ENCODE measurements around the gene ZNF318.
"Not testable (repeated sequence)": the region's sequence is repeated elsewhere in the genome, so short reads cannot be mapped to it uniquely, and the experiment has no call there.

Gene ZNF318

DNA sequence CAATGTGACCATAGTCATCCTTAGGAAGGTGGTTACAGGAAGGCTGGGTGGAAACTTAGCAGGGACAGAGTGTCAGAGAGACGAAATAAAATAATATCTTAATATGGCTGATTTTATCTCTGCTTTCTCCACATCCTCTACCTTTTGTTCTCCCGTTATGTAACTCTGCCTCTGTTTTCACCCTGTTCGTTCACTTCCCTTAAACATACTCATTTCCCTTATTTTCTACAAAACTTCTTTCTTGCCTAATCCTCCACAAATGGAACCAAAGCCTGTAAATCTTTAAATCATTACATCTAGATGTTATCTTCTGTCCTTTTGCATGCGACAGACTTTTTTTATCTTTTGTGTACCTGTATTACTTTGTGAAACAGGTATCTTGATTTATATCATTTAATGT, 37.6 kb downstream of the ZNF318 start:
- DNase-seq: no peak

DNA sequence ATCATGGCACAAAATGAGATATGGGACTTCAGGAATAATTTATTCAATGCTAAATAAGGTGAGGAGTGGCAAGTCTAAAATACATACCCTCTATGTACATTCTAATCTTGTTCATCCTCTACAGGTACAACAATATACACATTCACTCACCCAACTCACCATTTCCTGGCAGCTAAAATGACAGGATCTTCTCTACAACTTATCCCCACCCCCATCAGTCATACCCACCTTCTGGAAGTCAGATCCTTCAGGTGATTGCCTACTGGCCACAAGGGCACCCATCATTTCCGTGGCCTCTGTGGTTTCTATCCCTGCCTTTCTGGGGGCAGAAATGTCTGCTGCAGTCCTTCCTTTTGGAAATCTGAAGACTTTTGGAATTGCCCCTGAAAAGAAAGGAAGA, 38.0 kb downstream of the ZNF318 start:
- DNase-seq: no peak

DNA sequence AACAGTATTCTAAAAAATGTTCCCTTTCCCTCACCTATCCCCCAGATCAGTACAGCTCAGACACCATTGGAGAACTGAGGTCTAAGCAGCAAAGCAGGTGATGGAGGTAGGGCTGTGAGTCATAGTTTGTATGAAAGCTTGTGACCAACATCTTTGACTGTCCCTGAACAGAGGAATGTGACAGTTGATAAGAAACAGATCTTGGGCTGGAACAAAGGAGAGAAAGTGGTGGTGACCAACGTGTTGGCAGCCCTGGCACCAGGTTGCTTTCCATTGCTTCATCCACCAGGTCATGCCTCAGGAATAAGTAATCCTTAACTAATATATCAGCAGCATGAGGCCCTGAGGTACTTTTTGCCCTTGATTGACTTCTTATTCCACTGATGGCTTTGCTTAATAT, 40.9 kb downstream of the ZNF318 start:
- no peak for DNase-seq

DNA sequence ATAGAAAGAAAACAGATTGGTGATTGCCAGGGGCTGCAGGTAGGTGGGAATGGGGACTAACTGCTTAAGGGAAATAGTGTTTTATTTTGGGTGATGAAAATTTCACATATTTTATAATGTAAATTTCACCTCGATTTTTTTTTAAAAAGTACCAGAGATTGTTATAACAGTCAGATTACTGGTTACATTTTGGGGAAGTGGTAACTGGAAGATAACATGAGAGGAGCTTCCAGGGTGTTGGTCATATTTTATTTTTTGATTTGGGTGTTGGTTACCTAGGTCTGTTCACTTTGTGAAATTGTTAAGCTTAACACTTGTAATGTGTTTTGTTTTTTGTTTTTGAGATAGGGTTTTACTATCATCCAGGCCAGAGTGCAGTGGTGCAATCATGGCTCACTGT, 43.6 kb downstream of the ZNF318 start:
- no peak for DNase-seq

DNA sequence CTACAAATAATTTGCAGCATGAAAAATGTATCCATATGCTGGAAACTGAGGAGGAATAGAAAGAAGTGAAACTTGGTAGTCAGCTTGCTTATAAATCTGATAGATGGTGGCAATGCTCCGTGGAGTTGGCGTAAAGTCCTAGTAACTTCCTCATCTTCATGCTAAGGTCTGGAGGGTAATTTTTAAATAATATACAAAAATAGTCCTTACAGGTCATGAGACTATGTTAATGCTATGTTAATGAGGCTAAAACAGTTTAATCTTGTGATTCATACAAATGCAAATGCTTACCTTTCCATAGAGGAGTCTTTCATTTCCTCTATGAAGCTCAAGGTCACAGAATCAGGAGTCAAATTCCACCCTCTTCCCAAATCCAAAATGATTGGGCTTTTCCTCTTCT, 51.4 kb downstream of the ZNF318 start:
- no peak for DNase-seq

DNA sequence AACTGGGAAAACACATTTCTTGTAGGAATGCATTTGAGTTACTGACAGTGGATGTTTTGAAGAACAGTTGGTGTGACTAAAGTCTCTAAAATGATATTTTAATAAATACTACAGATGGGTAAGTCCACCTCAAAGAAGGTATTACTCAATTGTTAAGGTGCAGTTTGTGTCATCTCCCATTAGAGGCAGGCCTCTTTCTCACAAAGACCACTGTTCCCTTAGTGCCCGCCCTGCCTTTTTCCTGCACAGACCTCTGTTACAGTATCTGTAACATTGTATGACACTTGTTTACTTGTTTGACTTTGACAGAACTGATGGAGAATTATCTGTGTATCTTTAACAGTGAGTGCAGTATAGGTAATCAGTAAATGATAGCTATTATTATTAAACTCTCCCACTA, 55.6 kb downstream of the ZNF318 start:
- DNase-seq: no peak

DNA sequence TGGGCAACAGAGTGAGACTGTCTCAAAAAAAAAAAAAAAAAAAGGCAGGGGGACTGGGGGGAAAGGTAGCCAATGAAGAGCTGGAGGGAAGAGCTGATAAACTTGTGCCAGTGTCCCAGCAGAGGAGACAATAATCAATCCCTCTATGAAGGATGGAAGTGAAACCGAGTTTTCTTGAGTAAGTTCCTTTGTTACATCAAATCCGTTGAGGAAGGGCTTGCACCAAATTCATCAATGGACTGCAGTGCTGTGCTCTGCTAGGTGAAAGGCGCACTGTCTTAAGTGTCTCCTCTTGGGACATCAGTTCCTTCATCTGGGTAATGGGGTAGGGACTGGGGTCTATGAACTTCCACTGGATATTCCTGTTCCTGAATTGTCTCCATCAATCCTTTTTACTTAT, 57.8 kb downstream of the ZNF318 start:
- no peak for DNase-seq

DNA sequence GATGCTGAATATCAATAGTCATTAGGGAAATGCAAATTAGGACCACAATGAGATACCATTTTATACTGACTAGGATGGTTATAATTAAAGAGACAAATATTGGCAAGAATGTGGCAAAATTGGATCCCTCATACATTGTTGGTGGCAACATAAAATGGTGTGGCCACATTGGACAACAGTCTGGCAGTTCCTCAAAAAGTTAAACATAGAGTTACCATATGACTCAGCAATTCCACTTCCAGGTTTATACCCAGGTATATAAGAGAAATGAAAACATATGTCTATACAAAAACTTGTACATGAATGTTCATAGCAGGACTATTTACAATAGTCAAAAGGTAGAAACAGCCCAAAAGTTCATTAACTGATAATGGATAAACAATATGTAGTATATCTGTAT, 58.8 kb downstream of the ZNF318 start:
- no peak for DNase-seq

DNA sequence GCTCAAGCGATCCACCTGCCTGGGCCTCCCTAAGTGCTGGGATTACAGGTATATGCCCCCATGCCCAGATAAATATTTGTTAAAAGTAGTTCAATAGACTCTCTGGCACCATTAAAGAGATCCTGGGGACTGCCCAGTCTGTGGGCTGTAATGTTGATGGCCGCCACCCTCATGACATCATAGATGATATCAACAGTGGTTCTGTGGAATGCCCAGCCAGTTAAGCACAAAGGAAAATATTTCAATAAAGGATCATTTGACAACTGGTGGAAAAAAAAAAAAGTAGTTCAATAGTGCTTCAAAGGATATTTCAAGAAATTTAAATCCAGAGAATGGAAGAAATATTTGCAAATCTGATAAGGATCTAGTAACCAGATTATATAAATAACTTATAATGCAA, 59.3 kb downstream of the ZNF318 start:
- no peak for DNase-seq

DNA sequence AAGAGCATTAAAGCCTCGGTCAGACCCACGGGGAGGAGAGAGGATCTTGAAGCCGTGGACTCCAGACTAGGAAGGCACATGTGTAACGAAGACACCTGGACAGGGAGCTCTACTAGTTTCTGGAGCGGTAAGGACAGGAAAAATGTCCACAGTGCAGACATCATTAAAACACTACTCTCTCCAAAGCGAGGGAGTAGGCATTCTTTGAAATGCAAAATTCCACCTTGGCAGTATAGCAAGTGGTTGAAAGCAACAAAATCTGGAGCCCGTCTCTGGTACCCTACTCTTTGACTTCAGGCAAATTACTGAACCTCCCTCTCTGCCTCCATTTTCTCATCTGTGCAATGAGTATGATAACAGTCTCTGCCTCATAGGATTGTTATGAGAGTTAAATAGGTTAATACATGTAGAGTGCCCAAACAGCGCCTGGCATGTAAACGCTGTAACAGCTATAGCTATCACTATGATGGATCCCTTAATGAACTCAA, 60.4 kb downstream of the ZNF318 start:
- DNase-seq: no peak

DNA sequence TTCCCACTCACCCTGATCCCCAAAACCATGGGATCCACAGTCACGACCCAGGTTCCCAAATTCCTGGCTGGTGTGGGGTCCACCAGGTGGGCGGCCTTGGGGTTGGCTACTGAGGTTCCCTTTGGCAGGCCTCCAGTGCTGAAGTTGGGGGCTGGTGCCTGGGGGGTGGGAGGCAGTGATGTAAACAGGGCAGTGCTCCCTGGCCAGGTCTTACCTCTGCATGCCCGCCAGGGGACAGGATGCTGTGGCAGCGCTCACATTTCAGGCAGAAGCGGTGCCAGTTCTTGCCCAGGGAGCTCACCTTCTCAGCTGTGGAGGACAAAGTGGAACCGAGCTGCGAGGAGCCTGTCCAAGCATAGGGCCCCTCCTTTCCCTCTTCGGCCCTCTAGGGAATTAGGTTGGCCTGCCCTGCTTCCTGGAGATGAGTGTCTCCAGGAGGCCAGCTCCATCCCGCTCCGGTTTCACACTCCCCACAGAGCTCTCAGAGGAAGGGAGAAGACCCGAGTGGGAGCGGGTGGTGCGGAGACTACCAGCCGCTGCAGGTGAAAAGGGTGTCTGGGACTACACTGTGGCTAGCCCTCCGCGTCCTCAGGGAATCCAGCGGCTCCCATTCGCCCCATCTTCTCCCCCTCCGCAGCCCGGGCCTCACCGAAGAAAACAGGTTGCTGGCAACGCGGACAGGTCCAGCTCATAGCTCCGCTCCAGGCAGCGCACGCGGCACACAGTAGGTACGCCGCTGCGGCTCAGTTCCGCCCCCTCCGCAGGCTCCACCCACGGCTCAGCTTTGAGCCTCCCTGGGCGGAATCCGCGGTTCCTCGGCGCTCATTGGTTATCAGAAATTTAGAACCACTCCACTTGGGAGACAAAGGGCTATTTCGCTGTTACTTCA, 61.1 kb downstream of the ZNF318 start, which contains the start of gene CRIP3:
CRIP3 (minus strand) TSS at position 726 of the 889 bp plus-strand sequence; CDS start at position 692, 34 bp downstream.
- DNase-seq: no peak

DNA sequence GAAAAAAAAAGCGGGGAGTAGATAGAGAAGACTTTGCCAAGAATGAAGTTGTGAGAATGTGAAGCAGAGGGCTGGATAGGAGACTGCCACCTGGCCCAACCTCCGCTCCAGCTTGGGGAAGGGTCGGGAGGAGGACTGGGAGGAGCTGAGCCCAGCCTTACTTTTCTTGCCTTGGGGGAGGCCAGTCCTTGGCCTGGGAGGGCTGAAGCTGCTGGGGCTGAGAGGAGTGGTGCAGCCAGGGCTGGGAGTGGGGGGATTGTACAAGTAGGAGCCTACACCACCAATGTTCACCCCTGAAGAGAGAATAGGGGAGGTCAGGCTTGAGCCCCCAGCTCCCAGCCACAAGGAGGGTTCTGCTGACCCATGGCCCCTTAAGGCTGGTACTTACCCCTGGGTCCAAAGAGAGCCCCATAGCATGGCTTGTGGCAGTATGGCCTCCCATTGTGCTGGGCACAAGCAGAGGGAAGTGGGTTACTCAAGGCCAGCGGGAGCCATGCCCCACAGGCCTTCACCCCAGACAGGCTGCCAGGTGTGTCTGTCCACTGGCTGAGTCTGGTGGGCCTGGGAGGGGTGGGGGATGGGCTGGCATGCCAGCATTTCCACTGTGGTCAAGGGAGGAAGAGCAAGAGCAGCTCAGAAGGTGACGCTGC, 61.9 kb downstream of the ZNF318 start:
- DNase-seq: no peak

DNA sequence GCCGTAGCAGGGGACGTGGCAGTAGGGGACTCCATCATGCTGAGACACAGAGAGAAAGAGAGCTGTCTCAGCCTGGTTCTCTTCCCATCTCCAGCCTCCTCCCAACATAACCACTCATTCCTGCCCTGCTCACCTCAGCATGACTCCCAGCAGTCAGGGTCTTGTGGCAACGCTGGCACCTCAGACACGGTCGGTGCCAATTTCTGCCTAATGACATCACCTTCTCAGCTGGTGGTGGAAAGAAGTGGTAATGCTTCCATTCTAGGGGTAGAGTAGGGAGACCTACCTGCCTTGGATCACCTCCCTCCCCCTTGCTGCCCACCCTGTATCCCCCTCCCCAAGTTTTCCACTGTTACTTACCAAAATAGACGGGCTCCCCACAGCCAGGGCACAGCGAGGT, 63.4 kb downstream of the ZNF318 start:
- DNase-seq: no peak

DNA sequence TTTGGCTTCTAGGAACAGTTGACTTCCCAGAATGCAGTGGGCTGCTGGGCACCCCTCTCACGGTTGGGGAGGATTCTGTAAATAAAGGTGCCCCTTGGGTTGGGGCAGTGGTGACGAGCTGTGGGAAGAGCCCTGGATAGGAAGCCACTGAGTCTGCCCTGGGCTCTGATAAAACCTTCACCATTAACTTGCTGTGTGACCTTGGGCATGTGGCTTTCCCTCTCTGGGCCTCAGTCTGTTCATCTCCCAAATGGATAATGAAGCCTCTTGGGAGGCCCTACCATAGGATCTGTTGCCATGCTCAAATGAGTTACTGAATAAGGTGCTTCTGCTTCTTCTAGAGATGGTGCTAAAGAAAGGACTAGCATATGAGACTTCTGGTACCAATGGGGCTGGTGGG, 64.6 kb downstream of the ZNF318 start:
- DNase-seq: no peak

DNA sequence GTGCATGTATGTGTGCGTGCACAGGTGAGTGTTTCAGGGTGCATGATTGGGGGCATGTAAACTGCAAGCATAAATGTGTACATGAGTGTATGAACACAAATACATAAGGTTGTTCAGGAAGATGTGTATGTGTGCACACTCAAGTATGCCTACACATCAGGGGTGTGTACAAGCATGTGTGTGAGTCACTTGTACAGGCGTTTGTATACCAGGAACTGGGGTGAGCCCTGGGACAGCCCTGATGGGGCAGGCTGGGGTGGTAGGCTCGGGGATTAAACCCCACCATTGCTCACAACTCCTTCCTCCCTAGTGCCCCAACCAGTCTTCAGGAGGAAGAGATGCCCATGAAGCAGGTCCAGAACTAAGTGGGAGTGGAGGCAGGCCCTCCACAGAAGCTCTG, 65.1 kb downstream of the ZNF318 start:
- no peak for DNase-seq

DNA sequence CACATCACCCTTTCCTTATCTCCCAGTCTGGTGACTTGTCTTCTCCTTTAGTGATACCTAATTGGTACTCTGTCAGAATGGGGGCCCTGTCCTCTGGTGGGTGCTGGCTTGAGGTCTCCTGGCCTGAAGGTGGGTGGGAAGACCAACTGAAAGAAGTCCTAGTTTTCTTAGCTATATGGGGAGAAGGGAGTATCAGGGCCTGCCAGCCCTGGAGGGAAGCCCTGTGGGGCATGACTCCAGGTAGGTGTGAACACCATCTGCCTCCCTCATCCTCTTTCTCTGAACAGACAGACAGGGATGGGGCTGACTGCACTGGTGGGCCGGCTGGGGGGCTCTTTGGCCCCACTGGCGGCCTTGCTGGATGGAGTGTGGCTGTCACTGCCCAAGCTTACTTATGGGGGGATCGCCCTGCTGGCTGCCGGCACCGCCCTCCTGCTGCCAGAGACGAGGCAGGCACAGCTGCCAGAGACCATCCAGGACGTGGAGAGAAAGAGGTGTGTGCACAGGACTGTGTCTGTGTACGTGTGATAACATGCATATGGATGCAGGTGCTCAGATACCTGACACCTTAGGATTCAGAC, 65.6 kb downstream of the ZNF318 start:
- DNase-seq: no peak

DNA sequence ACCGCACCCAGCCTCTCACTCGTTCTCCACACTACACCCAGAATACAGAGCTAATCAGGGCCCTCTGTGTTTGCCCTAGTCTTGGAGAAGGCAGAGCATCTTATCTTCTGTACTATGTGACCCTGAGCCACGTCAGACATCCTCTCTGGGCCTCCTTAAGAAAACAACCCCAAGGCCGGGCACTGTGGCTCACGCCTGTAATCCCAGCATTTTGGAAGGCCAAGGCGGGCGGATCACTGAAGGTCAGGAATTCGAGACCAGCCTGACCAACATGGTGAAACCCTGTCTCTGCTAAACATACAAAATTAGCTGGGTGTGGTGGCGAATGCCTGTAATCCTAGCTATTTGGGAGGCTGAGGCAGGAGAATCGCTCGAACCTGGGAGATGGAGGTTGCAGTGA, 66.4 kb downstream of the ZNF318 start:
- not testable (repeated sequence) for DNase-seq

DNA sequence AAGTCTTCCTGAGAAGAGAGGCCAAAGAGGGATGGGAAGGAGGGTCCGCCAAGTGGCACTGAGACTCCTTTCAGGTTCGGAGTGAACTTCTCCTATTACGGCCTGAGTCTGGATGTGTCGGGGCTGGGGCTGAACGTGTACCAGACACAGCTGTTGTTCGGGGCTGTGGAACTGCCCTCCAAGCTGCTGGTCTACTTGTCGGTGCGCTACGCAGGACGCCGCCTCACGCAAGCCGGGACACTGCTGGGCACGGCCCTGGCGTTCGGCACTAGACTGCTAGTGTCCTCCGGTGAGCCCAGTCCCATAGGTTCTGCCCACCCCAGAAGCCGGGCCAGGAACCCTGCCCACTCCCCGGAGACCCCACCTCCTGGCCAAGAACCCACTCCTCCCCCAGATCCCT, 67.3 kb downstream of the ZNF318 start:
- no peak for DNase-seq

DNA sequence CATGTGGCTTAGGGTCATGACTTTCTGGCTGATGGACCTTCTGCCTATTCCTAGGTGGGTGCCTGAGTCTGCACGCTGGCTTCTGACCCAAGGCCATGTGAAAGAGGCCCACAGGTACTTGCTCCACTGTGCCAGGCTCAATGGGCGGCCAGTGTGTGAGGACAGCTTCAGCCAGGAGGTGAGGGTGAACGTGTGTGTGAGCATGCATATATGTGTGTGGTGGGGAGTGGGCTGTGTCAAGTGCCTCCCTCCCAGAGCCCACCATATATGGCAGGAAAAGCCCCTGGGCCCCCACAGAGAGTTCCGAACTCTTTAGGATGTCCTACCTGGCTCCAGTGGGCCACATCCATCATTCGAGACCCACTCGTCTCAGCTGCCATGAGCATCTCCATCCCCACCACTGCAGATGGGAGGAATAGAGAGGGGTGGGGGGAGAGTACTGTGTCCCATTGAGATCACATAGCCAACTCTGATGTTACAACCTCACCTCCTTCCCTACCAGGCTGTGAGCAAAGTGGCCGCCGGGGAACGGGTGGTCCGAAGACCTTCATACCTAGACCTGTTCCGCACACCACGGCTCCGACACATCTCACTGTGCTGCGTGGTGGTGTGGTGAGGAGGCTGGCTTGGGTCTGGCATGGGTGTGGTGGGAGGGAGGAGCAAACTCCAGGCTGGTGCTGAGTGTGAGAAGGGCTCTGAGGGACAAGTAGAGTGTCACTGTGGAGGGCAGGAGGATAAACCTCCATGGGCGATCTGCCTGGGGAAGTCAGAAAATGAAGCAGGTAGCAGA, 68.2 kb downstream of the ZNF318 start:
- DNase-seq: no peak

DNA sequence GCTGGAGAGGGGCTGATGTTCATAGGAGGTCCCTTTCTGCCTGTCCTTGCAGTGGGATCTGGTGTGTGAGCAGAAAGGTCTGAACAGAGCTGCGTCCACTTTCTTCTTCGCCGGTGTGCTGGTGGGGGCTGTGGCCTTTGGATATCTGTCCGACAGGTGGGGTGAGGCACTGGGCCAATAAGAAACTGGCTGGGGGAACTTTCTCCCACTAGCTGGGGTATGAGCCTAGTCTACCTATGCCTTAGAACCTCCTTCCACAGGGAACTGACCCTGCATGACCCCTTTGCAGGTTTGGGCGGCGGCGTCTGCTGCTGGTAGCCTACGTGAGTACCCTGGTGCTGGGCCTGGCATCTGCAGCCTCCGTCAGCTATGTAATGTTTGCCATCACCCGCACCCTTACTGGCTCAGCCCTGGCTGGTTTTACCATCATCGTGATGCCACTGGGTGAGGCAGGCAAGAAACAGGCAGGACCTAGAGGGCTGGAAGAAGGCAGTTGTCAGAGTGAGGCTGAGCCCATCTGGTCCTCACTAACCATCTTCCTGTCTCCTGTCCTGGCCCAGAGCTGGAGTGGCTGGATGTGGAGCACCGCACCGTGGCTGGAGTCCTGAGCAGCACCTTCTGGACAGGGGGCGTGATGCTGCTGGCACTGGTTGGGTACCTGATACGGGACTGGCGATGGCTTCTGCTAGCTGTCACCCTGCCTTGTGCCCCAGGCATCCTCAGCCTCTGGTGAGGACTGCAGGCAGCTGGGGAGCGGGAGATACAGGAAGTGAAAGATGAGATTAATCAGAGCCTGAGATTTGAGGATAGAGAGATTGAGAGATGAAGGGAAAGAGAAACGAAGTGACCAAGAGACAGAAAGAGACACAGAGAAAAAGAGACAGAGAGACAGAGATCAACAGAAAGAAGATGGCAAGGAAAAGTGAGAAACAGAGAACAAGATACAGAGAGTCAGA, 69.8 kb downstream of the ZNF318 start:
- DNase-seq: no peak

DNA sequence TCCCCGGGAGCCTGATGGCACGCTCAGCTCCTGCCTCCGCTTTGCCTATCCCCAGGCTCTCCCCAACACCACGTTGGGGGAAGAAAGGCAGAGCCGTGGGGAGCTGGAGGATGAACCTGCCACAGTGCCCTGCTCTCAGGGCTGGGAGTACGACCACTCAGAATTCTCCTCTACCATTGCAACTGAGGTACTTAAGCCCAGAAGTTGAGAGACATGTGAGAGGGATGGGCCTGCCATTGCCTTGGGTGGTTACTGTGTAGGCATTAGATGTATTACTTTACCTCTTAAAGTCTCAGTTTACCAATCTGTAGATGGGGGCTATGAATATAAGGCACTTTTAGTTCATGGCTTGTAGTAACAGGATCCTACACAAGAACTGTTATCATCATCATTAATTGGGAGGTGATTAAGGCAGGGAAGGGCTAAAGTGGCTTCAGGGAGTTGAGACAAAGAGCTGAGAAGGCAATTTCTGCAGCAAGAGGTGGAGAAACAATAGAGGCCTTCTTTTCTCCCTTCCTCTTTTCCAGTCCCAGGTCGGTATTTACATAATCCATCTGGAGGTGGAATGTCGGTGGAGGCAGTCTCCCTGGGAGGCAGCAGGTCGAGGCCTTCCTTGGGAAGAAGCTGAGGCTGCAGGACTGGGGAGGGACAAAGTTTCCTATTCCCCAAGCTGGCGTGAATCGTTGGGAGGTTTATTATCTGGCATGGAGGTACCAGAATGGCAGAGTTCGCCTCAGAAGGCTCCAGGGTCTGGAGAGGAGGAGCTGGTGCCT, 70.7 kb downstream of the ZNF318 start:
- no peak for DNase-seq
